ENCODE data around the gene ROBO2.

ROBO2 gene

GRCh38 chr3:77271306-77271705 lies 231.4 kb downstream of the ROBO2 start:
- DNase-seq, result no peak

- DNase-seq, result no peak
These were observed 231.8 kb downstream of the ROBO2 start for GRCh38 chr3:77271711-77272110.

GRCh38 chr3:77279276-77279675 lies 239.4 kb downstream of the ROBO2 start:
- DNase-seq, result no peak

- no peak for DNase-seq
These were observed 241.8 kb downstream of the ROBO2 start for GRCh38 chr3:77281721-77282120.

- no peak for DNase-seq
These were observed 243.2 kb downstream of the ROBO2 start for GRCh38 chr3:77283108-77283507.

GRCh38 chr3:77288348-77288747 lies 248.4 kb downstream of the ROBO2 start:
- DNase-seq, result no peak

GRCh38 chr3:77296527-77296926 lies 256.6 kb downstream of the ROBO2 start:
- DNase-seq, result no peak

GRCh38 chr3:77298417-77298816 lies 258.5 kb downstream of the ROBO2 start:
- DNase-seq, result no peak

GRCh38 chr3:77303955-77304699 lies 264.2 kb downstream of the ROBO2 start:
- DNase-seq, result no peak

- DNase-seq, result no peak
These were observed 264.8 kb downstream of the ROBO2 start for GRCh38 chr3:77304700-77305021.

GRCh38 chr3:77309460-77309859 lies 269.6 kb downstream of the ROBO2 start:
- DNase-seq, result no peak

- DNase-seq, result no peak
These were observed 273.9 kb downstream of the ROBO2 start for GRCh38 chr3:77313843-77314242.

GRCh38 chr3:77319711-77320110 lies 279.8 kb downstream of the ROBO2 start:
- DNase-seq, result no peak

- no peak for DNase-seq
These were observed 280.6 kb downstream of the ROBO2 start for GRCh38 chr3:77320514-77320913.

- DNase-seq, result no peak
These were observed 281.7 kb downstream of the ROBO2 start for GRCh38 chr3:77321646-77322045.

- no peak for DNase-seq
These were observed 283.7 kb downstream of the ROBO2 start for GRCh38 chr3:77323626-77324025.

GRCh38 chr3:77324105-77324504 lies 284.2 kb downstream of the ROBO2 start:
- DNase-seq, result no peak

GRCh38 chr3:77325280-77325679 lies 285.4 kb downstream of the ROBO2 start:
- DNase-seq, result no peak

- DNase-seq, result no peak
These were observed 285.8 kb downstream of the ROBO2 start for GRCh38 chr3:77325702-77326101.

GRCh38 chr3:77326586-77326985 lies 286.7 kb downstream of the ROBO2 start:
- DNase-seq, result no peak

- DNase-seq, result no peak
These were observed 288.8 kb downstream of the ROBO2 start for GRCh38 chr3:77328690-77329089.

- DNase-seq, result no peak
These were observed 289.2 kb downstream of the ROBO2 start for GRCh38 chr3:77329116-77329515.

GRCh38 chr3:77338195-77338594 lies 298.3 kb downstream of the ROBO2 start:
- no peak for DNase-seq

GRCh38 chr3:77342027-77342426 lies 302.1 kb downstream of the ROBO2 start:
- DNase-seq, result no peak

GRCh38 chr3:77342688-77343087 lies 302.8 kb downstream of the ROBO2 start:
- DNase-seq, result no peak

GRCh38 chr3:77345009-77345408 lies 305.1 kb downstream of the ROBO2 start:
- no peak for DNase-seq

Data from CD4-positive, alpha-beta T cell treated with Interleukin-10 for 1 hour (primary cell).